Fibroblast of the aortic adventitia (primary cell): ENCODE results near the gene KLHL29. TPM values are rescaled to one million over a fixed set of nuclear protein-coding genes. Genes with fewer than 3 reads are reported as not detected.

ENCODE experiments used
- DNase-seq: peaks from one replicate; pipeline ENCODE4 v3.0.0-alpha.2; 2010; ENCODE audit warnings: low read depth
- H3K4me3 ChIP-seq: 2 replicates; pipeline ENCODE4 v1.5.1; 2011; ENCODE audit warnings: low read depth, mild to moderate bottlenecking, control low read depth, low read length, moderate library complexity
- total RNA-seq: library from RNA; depleted of rRNA; stranded (reverse); fragments of >200 nt; gene quantifications from 2 replicates; pipeline ENCODE4 v1.2.3, GENCODE V29; 2012; ENCODE audit warnings: low replicate concordance
- TF ChIP-seq, protein P1 (sequence below): IDR thresholded peaks from 2 replicates; pipeline ENCODE4 v1.5.1; 2011; ENCODE audit warnings: mild to moderate bottlenecking, low read length, control low read depth, inconsistent platforms; ENCODE audit not compliant: insufficient read depth

The KLHL29 gene
- total RNA-seq, 1 donor: 4.7 TPM

DNA sequence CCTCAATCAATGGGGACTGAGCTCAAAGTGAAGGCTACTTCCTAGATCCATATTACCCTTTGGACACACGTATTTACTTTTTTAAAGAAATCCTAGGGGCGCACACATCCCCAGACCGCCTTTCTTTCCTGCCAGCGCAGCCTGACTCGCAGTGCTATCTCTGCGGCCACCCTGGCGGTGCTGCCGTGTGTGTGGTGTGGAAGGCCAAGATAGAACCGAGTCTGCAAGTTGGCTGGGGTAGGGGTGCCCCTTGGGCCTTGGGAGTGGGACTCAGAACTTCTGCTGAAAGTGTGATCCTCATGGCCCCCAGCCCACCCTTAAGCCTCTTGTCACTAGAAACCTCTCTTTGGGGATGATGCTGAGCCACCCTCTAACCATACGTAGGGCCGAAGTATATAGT, 143.7 kb downstream of the KLHL29 start:
- no peak for DNase-seq
- TF ChIP-seq, protein P1, sequence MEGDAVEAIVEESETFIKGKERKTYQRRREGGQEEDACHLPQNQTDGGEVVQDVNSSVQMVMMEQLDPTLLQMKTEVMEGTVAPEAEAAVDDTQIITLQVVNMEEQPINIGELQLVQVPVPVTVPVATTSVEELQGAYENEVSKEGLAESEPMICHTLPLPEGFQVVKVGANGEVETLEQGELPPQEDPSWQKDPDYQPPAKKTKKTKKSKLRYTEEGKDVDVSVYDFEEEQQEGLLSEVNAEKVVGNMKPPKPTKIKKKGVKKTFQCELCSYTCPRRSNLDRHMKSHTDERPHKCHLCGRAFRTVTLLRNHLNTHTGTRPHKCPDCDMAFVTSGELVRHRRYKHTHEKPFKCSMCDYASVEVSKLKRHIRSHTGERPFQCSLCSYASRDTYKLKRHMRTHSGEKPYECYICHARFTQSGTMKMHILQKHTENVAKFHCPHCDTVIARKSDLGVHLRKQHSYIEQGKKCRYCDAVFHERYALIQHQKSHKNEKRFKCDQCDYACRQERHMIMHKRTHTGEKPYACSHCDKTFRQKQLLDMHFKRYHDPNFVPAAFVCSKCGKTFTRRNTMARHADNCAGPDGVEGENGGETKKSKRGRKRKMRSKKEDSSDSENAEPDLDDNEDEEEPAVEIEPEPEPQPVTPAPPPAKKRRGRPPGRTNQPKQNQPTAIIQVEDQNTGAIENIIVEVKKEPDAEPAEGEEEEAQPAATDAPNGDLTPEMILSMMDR: no peak
- H3K4me3 ChIP-seq: no peak overlapping the region

- no peak overlapping the region for H3K4me3 ChIP-seq
- no peak for DNase-seq
- TF ChIP-seq, protein P1: no peak
Measured at GRCh38 chr2:23529659-23530058, 144.7 kb downstream of the KLHL29 start.

DNA sequence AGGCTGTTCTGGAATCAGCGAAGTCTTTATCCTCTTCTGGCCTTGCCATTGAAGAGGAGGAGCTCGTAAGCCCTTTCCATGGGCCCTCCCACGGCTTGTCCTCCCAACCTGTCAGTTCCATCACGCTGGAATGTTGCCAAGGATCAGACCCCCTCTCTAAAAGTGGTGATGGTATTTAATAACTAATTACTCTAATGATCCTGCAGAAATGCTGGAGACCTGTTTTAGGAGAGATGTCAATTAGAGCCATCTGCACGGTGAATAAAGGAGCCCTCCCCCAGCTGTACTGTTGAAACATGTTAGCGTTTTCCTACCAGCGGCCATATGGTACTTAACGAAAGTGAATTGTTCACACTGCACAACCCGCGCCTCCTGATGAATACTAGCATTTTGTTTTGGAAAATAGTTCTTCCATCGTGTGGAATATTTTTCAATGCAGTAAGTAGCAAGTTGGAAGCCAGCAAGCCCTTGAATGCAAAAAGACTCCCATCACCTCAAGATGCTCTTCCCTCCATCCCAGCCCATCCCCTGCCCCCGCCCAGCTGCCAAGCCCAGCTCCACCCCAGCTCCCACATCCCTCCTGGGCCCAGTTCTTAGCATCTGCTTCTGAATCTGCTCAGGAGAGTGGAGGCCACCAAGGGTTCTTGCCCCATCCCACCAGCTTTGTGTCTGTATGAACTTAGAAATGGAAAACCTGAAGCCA, 145.4 kb downstream of the KLHL29 start:
- H3K4me3 ChIP-seq: no peak overlapping the region
- no peak for DNase-seq
- TF ChIP-seq, protein P1: no peak

GRCh38 chr2:23530909-23531276, 145.9 kb downstream of the KLHL29 start:
- no peak overlapping the region for H3K4me3 ChIP-seq
- DNase-seq: no peak
- TF ChIP-seq, protein P1: no peak

GRCh38 chr2:23531280-23531679, 146.3 kb downstream of the KLHL29 start:
- H3K4me3 ChIP-seq: no peak overlapping the region
- TF ChIP-seq, protein P1: no peak
- DNase-seq: no peak

GRCh38 chr2:23531881-23532280, 146.9 kb downstream of the KLHL29 start:
- TF ChIP-seq, protein P1: no peak
- no peak for DNase-seq

More at GRCh38 chr2:23531881-23532280, 146.9 kb downstream of the KLHL29 start:
- no peak overlapping the region for H3K4me3 ChIP-seq
